HepG2 (cell line): ENCODE measurements around the gene ZNF483. TPM values are rescaled to one million over a fixed set of nuclear protein-coding genes. Genes with fewer than 3 reads are reported as not detected.

Experiments
- ATAC-seq: fragments of 200-7000 bp; cut with Tn5 transposase; 3 replicates; pipeline ENCODE4 v1.9.1; 2020; ENCODE audit warnings: mild to moderate bottlenecking, moderate library complexity
- Bru-seq: library from RNA; stranded (reverse); fragments of 400-500 nt; gene quantifications from one replicate; lab custom pipeline; 2021; lab: Mats Ljungman, UMichigan
- BruChase-seq, 2 experiments: library from RNA; stranded (reverse); fragments of 400-500 nt; gene quantifications; one replicate each; lab custom pipeline; 2021; lab: Mats Ljungman, UMichigan
- BruUV-seq: library from RNA; stranded (reverse); fragments of 400-500 nt; replicated peaks from 2 replicates; lab custom pipeline; 2021; lab: Mats Ljungman, UMichigan
- CTCF ChIA-PET: fragments of 300-600 bp; formaldehyde crosslinking; extraction: SDS; loops from one replicate; lab custom pipeline; 2021; ENCODE audit warnings: low total read pairs, inconsistent platforms, low intra/inter-chr PET ratio; lab: Yijun Ruan, JAX
- POLR2A ChIA-PET: fragments of 350-600 bp; sonication (Branson Sonifier 250); formaldehyde crosslinking; loops from one replicate; lab custom pipeline; 2020; ENCODE audit warnings: antibody characterized with exemption, inconsistent platforms; lab: Yijun Ruan, JAX
- DNase-seq: peaks from one replicate; pipeline ENCODE4 v3.0.0-alpha.2; 2015; ENCODE audit warnings: low spot score
- FAIRE-seq: peaks from 3 replicates; lab custom pipeline; 2011; peaks lifted over from hg19 to GRCh38; lab: Jason Lieb, UNC
- H2AFZ ChIP-seq: one replicate; pipeline ENCODE4 v1.6.1; 2011; ENCODE audit warnings: low read length, inconsistent platforms
- H3K27ac ChIP-seq: fragments of 300-600 bp; 3 replicates; pipeline ENCODE4 v1.8.0; 2011; ENCODE audit warnings: mixed run types, mild to moderate bottlenecking, mixed read lengths, low read length, inconsistent platforms; ENCODE audit not compliant: insufficient read depth; ENCODE audit errors: extremely low read length
- H3K27me3 ChIP-seq, 2 experiments: fragments of 200-600 bp in 1 of 2; 2 replicates in 1 of 2; 3 replicates in 1 of 2; pipeline versions ENCODE4 v1.6.0 to v1.8.0; 2011; ENCODE audit warnings: low read length in 2 of 2, mild to moderate bottlenecking in 2 of 2, moderate library complexity in 2 of 2, inconsistent platforms in 1 of 2; ENCODE audit not compliant: insufficient read depth in 2 of 2, control insufficient read depth in 1 of 2
- H3K36me3 ChIP-seq, 2 experiments: fragments of 200-600 bp in 1 of 2; replicated peaks in 1 of 2; 2 replicates in 1 of 2; 3 replicates in 1 of 2; pipeline versions ENCODE4 v1.5.1 to v1.8.0; 2011; ENCODE audit warnings: low read length in 2 of 2, inconsistent platforms in 1 of 2; ENCODE audit not compliant: insufficient read depth in 2 of 2, control insufficient read depth in 1 of 2
- H3K4me1 ChIP-seq: 2 replicates; pipeline ENCODE4 v1.5.1; 2012; ENCODE audit warnings: low read length, inconsistent platforms; ENCODE audit not compliant: insufficient read depth
- H3K4me2 ChIP-seq: 2 replicates; pipeline ENCODE4 v1.6.0; 2011; ENCODE audit warnings: low read depth, low read length, inconsistent platforms
- H3K4me3 ChIP-seq, 3 experiments: fragments of 200-600 bp in 1 of 3; sonication (generic), shearing (Covaris generic) in 1 of 3; replicated peaks in 1 of 3; 2 replicates each; pipeline ENCODE4 v1.5.1; 2011 to 2016; ENCODE audit warnings: low read length in 3 of 3, inconsistent platforms in 2 of 3, low read depth in 2 of 3, mild to moderate bottlenecking in 2 of 3, control low read depth in 1 of 3, mixed read lengths in 1 of 3; ENCODE audit not compliant: insufficient read depth in 1 of 3
- H3K79me2 ChIP-seq: one replicate; pipeline ENCODE4 v1.6.1; 2011; ENCODE audit warnings: low read length, inconsistent platforms; ENCODE audit not compliant: insufficient read depth
- H3K9ac ChIP-seq: 2 replicates; pipeline ENCODE4 v1.6.0; 2011; ENCODE audit warnings: mild to moderate bottlenecking, low read depth, low read length, inconsistent platforms; ENCODE audit not compliant: insufficient read depth
- H3K9me3 ChIP-seq: 2 replicates; pipeline ENCODE4 v1.5.1; 2012; ENCODE audit warnings: mild to moderate bottlenecking, low read length
- H4K20me1 ChIP-seq: 2 replicates; pipeline ENCODE4 v1.6.0; 2011; ENCODE audit warnings: inconsistent platforms, mild to moderate bottlenecking, low read length, moderate library complexity; ENCODE audit not compliant: insufficient read depth
- ZNF549 ChIP-seq: sonication (generic); formaldehyde crosslinking; IDR thresholded peaks from 2 replicates; pipeline ENCODE4 v1.5.0; 2020; ENCODE audit warnings: missing genetic modification reagents
- ZNF558 ChIP-seq: sonication (generic); formaldehyde crosslinking; IDR thresholded peaks from 2 replicates; pipeline ENCODE4 v1.9.0; 2022; ENCODE audit warnings: mild to moderate bottlenecking, missing genetic modification reagents, borderline replicate concordance
- WGBS: methylation state at CpG from one replicate; pipeline ENCODE4 v1.1.6; 2017; ENCODE audit warnings: low lambda C conversion rate; 5-methylcytosine and 5-hydroxymethylcytosine counted together
- in situ Hi-C: cut with HindIII; loops from 2 replicates; pipeline ENCODE4 v1.10.0; 2017; ENCODE audit warnings: low pct_unique_long_range_greater_than_20kb; ENCODE audit not compliant: extremely low pct_ligation_motif_present
- intact Hi-C: fragments of 100-400 bp; cut with micrococcal nuclease; formaldehyde crosslinking; loops from one replicate; pipeline ENCODE4 v1.10.0; 2022; ENCODE audit not compliant: unreplicated experiment
- long read RNA-seq, 2 experiments: library from RNA in 1 of 2; library from polyadenylated mRNA in 1 of 2; stranded (forward) in 1 of 2; unstranded in 1 of 2; transcript quantifications; one replicate each; pipeline ENCODE4 v2.0.0, GENCODE V29; 2019 to 2022
- polyA minus RNA-seq, 3 experiments: library from RNA; depleted of rRNA, polyadenylated mRNA; stranded (reverse); fragments of >200 nt; gene quantifications; 2 replicates each; pipeline ENCODE4 v1.2.3, GENCODE V29; 2011; ENCODE audit warnings: low replicate concordance in 1 of 3
- polyA plus RNA-seq, 8 experiments: library from polyadenylated mRNA; depleted of rRNA in 3 of 8; stranded (reverse) in 7 of 8; unstranded in 1 of 8; fragments of >200 nt; fragmentation: Illumina TruSeq in 4 of 8; extraction: Trizol in 4 of 8; gene quantifications; 2 replicates each; pipeline versions ENCODE4 v1.2.1 to v1.2.3, GENCODE V29; 2011 to 2016; ENCODE audit warnings: low read depth in 4 of 8, missing spikeins in 1 of 8, mixed read lengths in 1 of 8; ENCODE audit not compliant: insufficient read depth in 1 of 8
- total RNA-seq, 5 experiments: library from RNA; depleted of rRNA; stranded (reverse); fragments of >200 nt; fragmentation: Illumina TruSeq; extraction: Trizol; gene quantifications; 2 replicates each; pipeline ENCODE4 v1.2.3, GENCODE V29; 2016; ENCODE audit warnings: low read depth in 1 of 5
- TF ChIP-seq, protein P1 (sequence below): sonication (generic); formaldehyde crosslinking; IDR thresholded peaks from one replicate; pipeline ENCODE4 v1.5.1; 2020; ENCODE audit warnings: mild to moderate bottlenecking, missing genetic modification reagents; ENCODE audit errors: not compliant biosample characterization

Gene ZNF483
- total RNA-seq (2016; rRNA removed; fragmentation: Illumina TruSeq; extraction: Trizol) (9.5 and 15.7 TPM in 2 replicates), polyA plus RNA-seq (2011; rRNA removed) (1.4 and 2.0 TPM in 2 replicates), polyA minus RNA-seq (2011; rRNA and poly(A)+ RNA removed; ENCODE audit: low replicate concordance) (6.2 TPM in 1 of 2 replicates, not detected in the other), Bru-seq, nascent RNA (percentile 50 among the genes with signal in this experiment), BruChase-seq, experiment 1, labeled RNA remaining after a 6-hour chase (percentile 52 among the genes with signal in this experiment), BruChase-seq, experiment 2, labeled RNA remaining after a 2-hour chase (percentile 61 among the genes with signal in this experiment)
- 10.6 and 15.0 TPM in 2 replicates for total RNA-seq (2016; cell fraction: cytosol; rRNA removed; fragmentation: Illumina TruSeq; extraction: Trizol; ENCODE audit: low read depth)
- 7.7 and 14.2 TPM in 2 replicates for total RNA-seq (2016; cell fraction: insoluble cytoplasmic fraction; rRNA removed; fragmentation: Illumina TruSeq; extraction: Trizol)
- total RNA-seq (2016; cell fraction: membrane; rRNA removed; fragmentation: Illumina TruSeq; extraction: Trizol) = 6.0 and 8.2 TPM in 2 replicates
- total RNA-seq (2016; cell fraction: nucleus; rRNA removed; fragmentation: Illumina TruSeq; extraction: Trizol) = 9.4 and 10.0 TPM in 2 replicates
- polyA plus RNA-seq (2011; cell fraction: cytosol; rRNA removed) = 0.50 and 0.87 TPM in 2 replicates
- 0.93 and 1.8 TPM in 2 replicates for polyA plus RNA-seq (2011; cell fraction: nucleus; rRNA removed)
- polyA plus RNA-seq (2012) = 1.2 and 1.3 TPM in 2 replicates
- 0.29 and 0.40 TPM in 2 replicates for polyA plus RNA-seq (2016; cell fraction: cytosol; fragmentation: Illumina TruSeq; extraction: Trizol; ENCODE audit: low read depth)
- 0.85 and 1.6 TPM in 2 replicates for polyA plus RNA-seq (2016; cell fraction: insoluble cytoplasmic fraction; fragmentation: Illumina TruSeq; extraction: Trizol; ENCODE audit: low read depth)
- 0.57 and 0.60 TPM in 2 replicates for polyA plus RNA-seq (2016; cell fraction: membrane; fragmentation: Illumina TruSeq; extraction: Trizol; ENCODE audit: low read depth)
- polyA plus RNA-seq (2016; cell fraction: nucleus; fragmentation: Illumina TruSeq; extraction: Trizol; ENCODE audit: insufficient read depth, low read depth) = 1.8 and 2.5 TPM in 2 replicates
- 3.0 and 3.3 TPM in 2 replicates for polyA minus RNA-seq (2011; cell fraction: cytosol; rRNA and poly(A)+ RNA removed)
- 13.4 and 23.1 TPM in 2 replicates for polyA minus RNA-seq (2011; cell fraction: nucleus; rRNA and poly(A)+ RNA removed)
- long read RNA-seq, experiment 1, partial matches to known transcripts = 0 of 2 reads
- long read RNA-seq, experiment 1, other reads (novel, unspliced or antisense) = 1 of 2 reads
- long read RNA-seq, experiment 2, partial matches to known transcripts = 0 of 2 reads
- long read RNA-seq, experiment 2, other reads (novel, unspliced or antisense) = 0 of 2 reads

GRCh38 chr9:111525056-111525977 is at the start of gene ZNF483:
TSS of gene ZNF483 (plus strand) at chr9:111525179. CDS start at chr9:111527396, 2,217 bp downstream.
- Histone ChIP-seq H4K20me1 (no peaks in the 10 kb centered on the region), H3K4me3 (peak within 1 kb of the TSS; percentile 80 to 91 (median 86)), H3K27ac (peak within 1 kb of the TSS; percentile 28), H3K4me2 (peak within 1 kb of the TSS; percentile 96), H3K79me2 (no peaks in the 10 kb centered on the region), H2AFZ (peak within 1 kb of the TSS; percentile 66), H3K4me1 (peaks cover 22% of the 10 kb centered on the region), H3K9me3 (no peaks in the 10 kb centered on the region), H3K9ac (peak within 1 kb of the TSS; percentile 69), H3K27me3 (no peaks in the 10 kb centered on the region; a peak in 1 of 5 replicates), H3K36me3 (peaks cover 0 to 5% of the 10 kb centered on the region in 2 experiments; a peak in 1 of 5 replicates)
- in situ Hi-C loops (no loop called here), intact Hi-C loops (loop anchor here (2.0 kb wide), 1 partner anchor 73 kb away; the partner anchor contains the start of gene PTGR1)
- WGBS = 3% methylated on average over 37 of the region's 66 CpGs
- BruUV-seq = TSS peak; percentile 64
- DNase-seq (peak; percentile 78), ATAC-seq (peak; percentile 95), FAIRE-seq (peak; percentile 68)
- ChIA-PET POLR2A (interaction anchor here (0.9 to 1.6 kb wide), 3 partner anchors 9 to 41 kb away, joined by 4 to 10 read pairs (median 5); partner anchors contain the start of gene ECPAS), CTCF (no interaction called here)
- TF ChIP-seq ZNF549 (CRISPR knock-in tag) (no peak), ZNF558 (CRISPR knock-in tag) (no peak)
- TF ChIP-seq, protein P1, sequence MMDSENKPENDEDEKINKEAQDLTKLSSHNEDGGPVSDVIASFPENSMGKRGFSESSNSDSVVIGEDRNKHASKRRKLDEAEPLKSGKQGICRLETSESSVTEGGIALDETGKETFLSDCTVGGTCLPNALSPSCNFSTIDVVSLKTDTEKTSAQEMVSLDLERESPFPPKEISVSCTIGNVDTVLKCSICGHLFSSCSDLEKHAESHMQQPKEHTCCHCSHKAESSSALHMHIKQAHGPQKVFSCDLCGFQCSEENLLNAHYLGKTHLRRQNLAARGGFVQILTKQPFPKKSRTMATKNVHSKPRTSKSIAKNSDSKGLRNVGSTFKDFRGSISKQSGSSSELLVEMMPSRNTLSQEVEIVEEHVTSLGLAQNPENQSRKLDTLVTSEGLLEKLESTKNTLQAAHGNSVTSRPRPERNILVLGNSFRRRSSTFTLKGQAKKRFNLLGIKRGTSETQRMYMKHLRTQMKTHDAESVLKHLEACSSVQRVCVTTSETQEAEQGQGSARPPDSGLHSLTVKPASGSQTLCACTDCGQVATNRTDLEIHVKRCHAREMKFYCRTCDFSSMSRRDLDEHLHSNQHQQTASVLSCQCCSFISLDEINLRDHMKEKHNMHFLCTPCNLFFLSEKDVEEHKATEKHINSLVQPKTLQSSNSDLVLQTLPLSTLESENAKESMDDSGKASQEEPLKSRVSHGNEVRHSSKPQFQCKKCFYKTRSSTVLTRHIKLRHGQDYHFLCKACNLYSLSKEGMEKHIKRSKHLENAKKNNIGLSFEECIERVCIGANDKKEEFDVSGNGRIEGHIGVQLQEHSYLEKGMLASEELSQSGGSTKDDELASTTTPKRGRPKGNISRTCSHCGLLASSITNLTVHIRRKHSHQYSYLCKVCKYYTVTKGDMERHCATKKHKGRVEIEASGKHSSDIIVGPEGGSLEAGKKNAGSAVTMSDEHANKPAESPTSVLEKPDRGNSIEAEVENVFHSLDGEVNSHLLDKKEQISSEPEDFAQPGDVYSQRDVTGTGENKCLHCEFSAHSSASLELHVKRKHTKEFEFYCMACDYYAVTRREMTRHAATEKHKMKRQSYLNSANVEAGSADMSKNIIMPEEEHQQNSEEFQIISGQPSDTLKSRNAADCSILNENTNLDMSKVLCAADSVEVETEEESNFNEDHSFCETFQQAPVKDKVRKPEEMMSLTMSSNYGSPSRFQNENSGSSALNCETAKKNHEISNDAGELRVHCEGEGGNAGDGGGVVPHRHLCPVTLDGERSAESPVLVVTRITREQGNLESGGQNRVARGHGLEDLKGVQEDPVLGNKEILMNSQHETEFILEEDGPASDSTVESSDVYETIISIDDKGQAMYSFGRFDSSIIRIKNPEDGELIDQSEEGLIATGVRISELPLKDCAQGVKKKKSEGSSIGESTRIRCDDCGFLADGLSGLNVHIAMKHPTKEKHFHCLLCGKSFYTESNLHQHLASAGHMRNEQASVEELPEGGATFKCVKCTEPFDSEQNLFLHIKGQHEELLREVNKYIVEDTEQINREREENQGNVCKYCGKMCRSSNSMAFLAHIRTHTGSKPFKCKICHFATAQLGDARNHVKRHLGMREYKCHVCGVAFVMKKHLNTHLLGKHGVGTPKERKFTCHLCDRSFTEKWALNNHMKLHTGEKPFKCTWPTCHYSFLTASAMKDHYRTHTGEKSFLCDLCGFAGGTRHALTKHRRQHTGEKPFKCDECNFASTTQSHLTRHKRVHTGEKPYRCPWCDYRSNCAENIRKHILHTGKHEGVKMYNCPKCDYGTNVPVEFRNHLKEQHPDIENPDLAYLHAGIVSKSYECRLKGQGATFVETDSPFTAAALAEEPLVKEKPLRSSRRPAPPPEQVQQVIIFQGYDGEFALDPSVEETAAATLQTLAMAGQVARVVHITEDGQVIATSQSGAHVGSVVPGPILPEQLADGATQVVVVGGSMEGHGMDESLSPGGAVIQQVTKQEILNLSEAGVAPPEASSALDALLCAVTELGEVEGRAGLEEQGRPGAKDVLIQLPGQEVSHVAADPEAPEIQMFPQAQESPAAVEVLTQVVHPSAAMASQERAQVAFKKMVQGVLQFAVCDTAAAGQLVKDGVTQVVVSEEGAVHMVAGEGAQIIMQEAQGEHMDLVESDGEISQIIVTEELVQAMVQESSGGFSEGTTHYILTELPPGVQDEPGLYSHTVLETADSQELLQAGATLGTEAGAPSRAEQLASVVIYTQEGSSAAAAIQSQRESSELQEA (CRISPR knock-in tag) = peak; percentile 36
